Measurements from ENCODE around the gene NPDC1. TPM values are rescaled to one million over a fixed set of nuclear protein-coding genes. Genes with fewer than 3 reads are reported as not detected.
A peak's percentile ranks its signal among the peaks of the same experiment; 100 is the strongest.

Gene NPDC1
- polyA plus RNA-seq, 1 experiment, result 8.9 TPM

- ChIA-PET POLR2A (interaction anchor here (1.4 kb wide), 1 partner anchor 86 kb away, joined by 3 read pairs; no protein-coding TSS in a partner anchor), CTCF (interaction anchor here (0.6 to 2.2 kb wide), 34 partner anchors 8 to 242 kb away, joined by 3 to 15 read pairs (median 6); partner anchors contain the start of genes AJM1, C8G, CLIC3 and FBXW5)
- TF ChIP-seq, protein P1, sequence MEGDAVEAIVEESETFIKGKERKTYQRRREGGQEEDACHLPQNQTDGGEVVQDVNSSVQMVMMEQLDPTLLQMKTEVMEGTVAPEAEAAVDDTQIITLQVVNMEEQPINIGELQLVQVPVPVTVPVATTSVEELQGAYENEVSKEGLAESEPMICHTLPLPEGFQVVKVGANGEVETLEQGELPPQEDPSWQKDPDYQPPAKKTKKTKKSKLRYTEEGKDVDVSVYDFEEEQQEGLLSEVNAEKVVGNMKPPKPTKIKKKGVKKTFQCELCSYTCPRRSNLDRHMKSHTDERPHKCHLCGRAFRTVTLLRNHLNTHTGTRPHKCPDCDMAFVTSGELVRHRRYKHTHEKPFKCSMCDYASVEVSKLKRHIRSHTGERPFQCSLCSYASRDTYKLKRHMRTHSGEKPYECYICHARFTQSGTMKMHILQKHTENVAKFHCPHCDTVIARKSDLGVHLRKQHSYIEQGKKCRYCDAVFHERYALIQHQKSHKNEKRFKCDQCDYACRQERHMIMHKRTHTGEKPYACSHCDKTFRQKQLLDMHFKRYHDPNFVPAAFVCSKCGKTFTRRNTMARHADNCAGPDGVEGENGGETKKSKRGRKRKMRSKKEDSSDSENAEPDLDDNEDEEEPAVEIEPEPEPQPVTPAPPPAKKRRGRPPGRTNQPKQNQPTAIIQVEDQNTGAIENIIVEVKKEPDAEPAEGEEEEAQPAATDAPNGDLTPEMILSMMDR (IDR thresholded peaks at IDR 0.05; ENCODE audit: low read depth, low read length), result peak; percentile 88
- DNase-seq (ENCODE audit: low read depth, low spot score), result no peak
- H3K9me3 ChIP-seq (ENCODE audit: control insufficient read depth, insufficient read depth, low read length), result no peaks in the 10 kb centered on the region; the same call in 1 of the 2 replicates
- H3K27ac ChIP-seq (ENCODE audit: low read depth, low read length), result no peak overlapping the region
- no peak overlapping the region; the same call in 1 of the 2 replicates for H3K4me3 ChIP-seq (ENCODE audit: low read depth, low read length)
- H3K27me3 ChIP-seq (ENCODE audit: control insufficient read depth, insufficient read depth, low read length), result no peaks in the 10 kb centered on the region
These were observed 16.7 kb downstream of the NPDC1 start for GRCh38 chr9:137029058-137029936.

DNA sequence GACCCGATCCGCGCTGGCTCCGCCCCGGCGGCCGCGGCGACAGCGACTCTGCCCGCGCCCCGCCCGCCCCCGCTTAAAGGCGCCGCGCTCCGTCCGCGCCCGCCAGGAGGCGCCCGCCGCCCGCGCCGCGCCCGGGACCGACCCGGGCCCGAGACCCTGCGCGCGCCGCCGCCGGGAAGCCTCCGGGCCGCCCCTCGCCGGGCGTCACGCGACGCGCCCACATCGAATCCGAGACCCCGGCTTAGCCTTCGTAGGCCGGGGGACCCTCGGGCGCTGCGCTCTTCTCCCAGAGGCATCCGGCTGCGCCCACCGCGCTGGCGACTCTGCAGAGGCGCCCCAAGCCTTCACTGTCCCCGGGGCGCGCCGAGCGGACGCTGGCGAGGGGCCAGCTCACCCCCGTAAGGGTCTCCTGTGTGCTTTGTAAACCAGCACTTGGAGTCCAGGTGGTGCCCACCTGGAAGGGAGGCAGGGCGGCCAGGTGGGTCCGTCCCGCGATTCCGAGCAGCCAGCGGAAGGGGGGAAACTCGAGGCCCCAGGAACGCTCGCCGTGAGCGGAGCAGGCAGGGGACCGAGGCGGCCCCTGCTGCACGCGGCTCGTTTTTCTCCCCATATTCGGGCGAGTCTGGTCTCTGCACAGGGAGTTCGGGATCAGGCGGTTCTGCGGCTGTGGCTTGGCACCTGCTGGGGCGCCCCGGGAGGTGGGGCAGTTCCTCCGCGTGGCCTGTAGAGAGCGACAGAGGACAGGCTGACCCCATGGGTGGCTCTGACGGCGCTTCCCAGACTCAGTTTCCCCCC lies 17.5 kb downstream of the NPDC1 start:
- no peak for DNase-seq (ENCODE audit: low read depth, low spot score)
- POLR2A ChIA-PET, result interaction anchor here (1.4 kb wide), 1 partner anchor 85 kb away, joined by 3 read pairs; no protein-coding TSS in a partner anchor
- no peak overlapping the region for H3K27ac ChIP-seq (ENCODE audit: low read depth, low read length)

DNA sequence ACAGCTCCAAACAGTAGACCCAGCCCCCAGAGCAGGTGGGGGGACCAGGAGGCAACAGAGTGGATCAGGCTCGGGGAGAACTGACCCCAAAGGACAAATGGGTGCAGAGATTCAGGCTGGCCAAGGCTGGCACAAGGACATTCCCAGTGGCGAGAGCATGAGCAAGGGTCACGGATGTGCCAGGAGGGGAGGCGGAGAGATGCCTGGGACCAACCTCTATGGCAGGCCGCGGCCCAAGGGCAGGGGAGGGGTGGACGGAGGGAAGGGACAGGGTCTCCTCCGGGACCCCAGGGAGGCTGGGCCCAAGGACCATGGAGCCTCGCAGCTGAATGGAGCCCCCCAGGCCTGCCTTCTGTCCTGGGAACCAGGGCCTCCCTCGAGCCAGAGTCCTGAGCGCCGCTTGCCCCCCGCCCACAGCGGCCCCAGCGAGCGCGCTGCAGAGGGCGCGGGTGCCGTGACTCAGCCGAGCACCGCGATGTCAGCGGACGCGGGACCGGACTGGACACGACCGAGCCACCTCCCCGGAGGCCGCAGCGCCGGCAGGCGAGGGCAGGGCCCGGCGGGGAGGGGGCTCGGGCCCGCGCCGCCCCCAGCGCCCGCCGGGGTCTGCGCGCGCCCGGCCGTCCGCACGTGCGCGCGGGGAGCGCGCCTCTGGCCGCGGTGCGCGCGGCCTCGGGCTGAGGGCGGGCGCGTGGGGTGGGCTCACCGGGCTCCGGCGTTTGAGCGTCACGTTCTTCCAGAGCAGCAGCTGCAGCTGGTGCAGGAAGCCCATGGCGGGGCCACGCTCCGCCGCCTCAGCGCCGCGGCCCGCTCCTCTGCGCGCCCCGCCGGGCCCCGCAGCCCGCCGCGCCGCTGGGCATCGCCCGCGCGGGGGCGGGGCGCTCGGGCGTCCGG lies 18.4 kb downstream of the NPDC1 start, which contains the start of gene ABCA2:
TSS of gene ABCA2 (minus strand) at position 869 of the 894 bp plus-strand sequence. CDS start at position 772, 97 bp downstream.
- Histone ChIP-seq H3K27ac (ENCODE audit: low read depth, low read length) (no peak within 1 kb of the TSS), H3K27me3 (ENCODE audit: control insufficient read depth, insufficient read depth, low read length) (no peaks in the 10 kb centered on the region), H3K4me3 (ENCODE audit: low read depth, low read length) (peak within 1 kb of the TSS; percentile 59), H3K9me3 (ENCODE audit: control insufficient read depth, insufficient read depth, low read length) (no peaks in the 10 kb centered on the region; the same call in 1 of the 2 replicates)
- no peak for DNase-seq (ENCODE audit: low read depth, low spot score)
- ChIA-PET POLR2A (no interaction called here), CTCF (no interaction called here)
- TF ChIP-seq, protein P1 (IDR thresholded peaks at IDR 0.05; ENCODE audit: low read depth, low read length), result no peak

More for the DNA sequence above, 17.5 kb downstream of the NPDC1 start:
- TF ChIP-seq, protein P1 (IDR thresholded peaks at IDR 0.05; ENCODE audit: low read depth, low read length), result peak; percentile 29; the same call in 1 of the 2 replicates
- CTCF ChIA-PET, result interaction anchor here (0.6 to 2.2 kb wide), 27 partner anchors 8 to 241 kb away, joined by 3 to 15 read pairs (median 6); partner anchors contain the start of genes C8G, CLIC3, FBXW5 and PAXX
- H3K27me3 ChIP-seq (ENCODE audit: control insufficient read depth, insufficient read depth, low read length), result no peaks in the 10 kb centered on the region
- H3K4me3 ChIP-seq (ENCODE audit: low read depth, low read length), result peak overlapping the region; percentile 59
- no peaks in the 10 kb centered on the region; the same call in 1 of the 2 replicates for H3K9me3 ChIP-seq (ENCODE audit: control insufficient read depth, insufficient read depth, low read length)

DNA sequence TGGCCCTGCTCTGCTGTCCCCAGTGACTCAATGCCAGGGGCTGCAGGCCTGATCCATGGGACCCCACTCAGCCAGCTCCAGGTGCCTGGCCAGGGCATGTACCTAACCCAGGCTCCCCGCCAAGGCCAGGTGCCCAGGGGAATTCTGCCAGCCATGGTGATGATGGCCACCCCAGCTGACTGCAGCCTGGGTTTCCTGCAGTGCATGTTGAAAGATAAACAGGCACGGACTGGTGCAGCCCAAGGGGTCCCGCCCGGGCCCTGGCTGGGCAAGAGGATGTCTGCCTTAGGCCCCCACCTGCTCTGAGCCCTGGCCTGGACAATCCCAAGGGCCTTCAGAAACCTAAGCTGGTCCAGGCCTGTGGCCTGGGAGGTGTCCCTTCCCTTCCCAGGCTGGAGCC lies 19.1 kb downstream of the NPDC1 start:
- Histone ChIP-seq H3K4me3 (ENCODE audit: low read depth, low read length) (peak overlapping the region; percentile 58), H3K9me3 (ENCODE audit: control insufficient read depth, insufficient read depth, low read length) (peaks cover 6% of the 10 kb centered on the region; the same call in 1 of the 2 replicates), H3K27me3 (ENCODE audit: control insufficient read depth, insufficient read depth, low read length) (no peaks in the 10 kb centered on the region), H3K27ac (ENCODE audit: low read depth, low read length) (no peak overlapping the region)
- TF ChIP-seq, protein P1 (IDR thresholded peaks at IDR 0.05; ENCODE audit: low read depth, low read length), result no peak
- ChIA-PET POLR2A (no interaction called here), CTCF (interaction anchor here (0.7 kb wide), 1 partner anchor 11 kb away, joined by 3 read pairs; no protein-coding TSS in a partner anchor)
- no peak for DNase-seq (ENCODE audit: low read depth, low spot score)
